Measurements from ENCODE around the gene S100PBP.

GRCh38 chr1:32774464-32774808, 43.0 kb upstream of the S100PBP start:
- TF ChIP-seq CTCF (IDR thresholded peaks at IDR 0.05) (no peak), POLR2A (IDR thresholded peaks at IDR 0.05) (no peak)
